Osteocyte (in vitro differentiated cells): ENCODE measurements around the gene FOXJ1. TPM values are rescaled to one million over a fixed set of nuclear protein-coding genes. Genes with fewer than 3 reads are reported as not detected.

Source experiments
- DNase-seq: peaks from one replicate; pipeline ENCODE4 v3.0.0; 2021; ENCODE audit warnings: mixed read lengths; ENCODE audit not compliant: unreplicated experiment; ENCODE audit errors: extremely low spot score
- H3K27ac Mint-ChIP-seq: one replicate; pipeline ENCODE4 v1.8.0; 2021; ENCODE audit warnings: mild to moderate bottlenecking, mixed read lengths; ENCODE audit not compliant: unreplicated experiment
- H3K27me3 Mint-ChIP-seq: one replicate; pipeline ENCODE4 v1.8.0; 2021; ENCODE audit warnings: mixed read lengths; ENCODE audit not compliant: unreplicated experiment
- H3K36me3 Mint-ChIP-seq: one replicate; pipeline ENCODE4 v1.8.0; 2021; ENCODE audit warnings: mixed read lengths; ENCODE audit not compliant: unreplicated experiment
- H3K4me1 Mint-ChIP-seq: one replicate; pipeline ENCODE4 v1.8.0; 2021; ENCODE audit warnings: mixed read lengths; ENCODE audit not compliant: unreplicated experiment
- H3K4me3 Mint-ChIP-seq: one replicate; pipeline ENCODE4 v1.8.0; 2021; ENCODE audit warnings: mild to moderate bottlenecking, moderate library complexity, mixed read lengths; ENCODE audit not compliant: unreplicated experiment
- H3K9me3 Mint-ChIP-seq: one replicate; pipeline ENCODE4 v1.8.0; 2021; ENCODE audit warnings: mixed read lengths; ENCODE audit not compliant: unreplicated experiment
- total RNA-seq: library from RNA; stranded (reverse); gene quantifications from 2 replicates; pipeline ENCODE4 v1.2.1, GENCODE V29; 2021
- TF ChIP-seq, protein P1 (sequence below): fragments of 200-600 bp; sonication (generic); IDR thresholded peaks from 2 replicates; pipeline ENCODE4 v1.5.0; 2021; ENCODE audit warnings: antibody characterized with exemption, mild to moderate bottlenecking, moderate library complexity

FOXJ1 gene
- total RNA-seq, 1 donor from 2014 or later, result 0.13 TPM

- H3K4me3 Mint-ChIP-seq, result no peak overlapping the region
Observed at GRCh38 chr17:76134911-76135809, 5.9 kb downstream of the FOXJ1 start.

GRCh38 chr17:76132574-76133338, 8.3 kb downstream of the FOXJ1 start:
- Mint-ChIP-seq H3K27ac (no peak overlapping the region), H3K4me1 (peaks cover 4% of the 10 kb centered on the region), H3K27me3 (peaks cover 20% of the 10 kb centered on the region), H3K36me3 (no peaks in the 10 kb centered on the region), H3K4me3 (no peak overlapping the region), H3K9me3 (no peaks in the 10 kb centered on the region)
- TF ChIP-seq, protein P1, sequence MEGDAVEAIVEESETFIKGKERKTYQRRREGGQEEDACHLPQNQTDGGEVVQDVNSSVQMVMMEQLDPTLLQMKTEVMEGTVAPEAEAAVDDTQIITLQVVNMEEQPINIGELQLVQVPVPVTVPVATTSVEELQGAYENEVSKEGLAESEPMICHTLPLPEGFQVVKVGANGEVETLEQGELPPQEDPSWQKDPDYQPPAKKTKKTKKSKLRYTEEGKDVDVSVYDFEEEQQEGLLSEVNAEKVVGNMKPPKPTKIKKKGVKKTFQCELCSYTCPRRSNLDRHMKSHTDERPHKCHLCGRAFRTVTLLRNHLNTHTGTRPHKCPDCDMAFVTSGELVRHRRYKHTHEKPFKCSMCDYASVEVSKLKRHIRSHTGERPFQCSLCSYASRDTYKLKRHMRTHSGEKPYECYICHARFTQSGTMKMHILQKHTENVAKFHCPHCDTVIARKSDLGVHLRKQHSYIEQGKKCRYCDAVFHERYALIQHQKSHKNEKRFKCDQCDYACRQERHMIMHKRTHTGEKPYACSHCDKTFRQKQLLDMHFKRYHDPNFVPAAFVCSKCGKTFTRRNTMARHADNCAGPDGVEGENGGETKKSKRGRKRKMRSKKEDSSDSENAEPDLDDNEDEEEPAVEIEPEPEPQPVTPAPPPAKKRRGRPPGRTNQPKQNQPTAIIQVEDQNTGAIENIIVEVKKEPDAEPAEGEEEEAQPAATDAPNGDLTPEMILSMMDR, result no peak
- no peak for DNase-seq

More at GRCh38 chr17:76134911-76135809, 5.9 kb downstream of the FOXJ1 start:
- no peak for DNase-seq
- H3K27ac Mint-ChIP-seq, result no peak overlapping the region
- TF ChIP-seq, protein P1, result no peak
- H3K9me3 Mint-ChIP-seq, result no peaks in the 10 kb centered on the region
- H3K36me3 Mint-ChIP-seq, result no peaks in the 10 kb centered on the region
- H3K4me1 Mint-ChIP-seq, result peaks cover 4% of the 10 kb centered on the region
- peaks cover 28% of the 10 kb centered on the region for H3K27me3 Mint-ChIP-seq

DNA sequence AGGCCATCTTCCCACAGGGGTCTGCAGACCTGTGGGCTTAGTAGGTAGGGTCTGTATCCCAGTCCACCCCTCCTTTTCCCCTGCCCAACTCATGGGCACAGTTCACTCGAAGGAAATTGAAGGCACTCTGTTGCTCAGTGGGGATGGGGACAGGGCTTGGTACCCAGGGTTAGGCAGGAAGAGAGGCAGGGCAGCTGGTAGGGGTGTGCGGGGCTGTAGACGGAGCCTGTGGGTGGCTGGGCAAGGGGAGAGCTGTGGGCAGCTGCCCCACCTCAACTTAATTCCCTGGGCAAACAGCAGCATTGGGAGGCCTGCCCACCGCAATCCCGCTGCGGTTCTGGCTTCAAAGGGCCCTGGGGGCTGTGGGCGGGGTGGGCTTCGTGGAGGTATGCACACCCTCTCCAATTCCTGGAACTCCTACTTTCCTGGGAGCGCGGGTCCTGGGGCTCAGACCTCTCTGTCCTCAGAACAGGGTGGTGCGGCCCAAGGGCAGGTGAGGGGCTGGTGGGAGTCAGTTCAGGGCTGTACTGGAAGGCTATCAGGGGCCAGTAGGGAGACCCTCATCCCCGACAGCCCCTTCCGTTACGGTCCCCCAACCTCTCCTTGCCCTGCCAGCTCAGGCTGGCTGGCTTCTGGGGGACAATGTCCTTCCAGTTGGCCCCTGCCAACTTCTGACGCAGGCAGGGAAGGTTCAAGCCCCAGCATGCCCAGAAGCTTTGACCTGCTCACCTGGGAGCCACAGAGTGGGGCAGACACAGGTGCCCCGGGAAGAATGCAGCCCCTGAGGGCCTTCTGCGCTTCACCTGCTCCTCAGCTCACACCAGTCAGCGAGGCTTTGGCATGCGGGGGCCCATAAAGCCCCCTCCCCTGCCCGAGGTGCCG, 9.1 kb downstream of the FOXJ1 start:
- TF ChIP-seq, protein P1, result no peak
- H3K9me3 Mint-ChIP-seq, result no peaks in the 10 kb centered on the region

GRCh38 chr17:76131051-76131691, 9.9 kb downstream of the FOXJ1 start:
- no peak overlapping the region for H3K4me3 Mint-ChIP-seq
- peaks cover 4% of the 10 kb centered on the region for H3K4me1 Mint-ChIP-seq

More for the DNA sequence above, 9.1 kb downstream of the FOXJ1 start:
- Mint-ChIP-seq H3K27ac (no peak overlapping the region), H3K4me3 (no peak overlapping the region), H3K36me3 (no peaks in the 10 kb centered on the region), H3K4me1 (peaks cover 4% of the 10 kb centered on the region), H3K27me3 (peaks cover 20% of the 10 kb centered on the region)
- DNase-seq, result no peak

More at GRCh38 chr17:76131051-76131691, 9.9 kb downstream of the FOXJ1 start:
- H3K27me3 Mint-ChIP-seq, result peaks cover 27% of the 10 kb centered on the region
- TF ChIP-seq, protein P1, result no peak
- no peak overlapping the region for H3K27ac Mint-ChIP-seq
- no peaks in the 10 kb centered on the region for H3K36me3 Mint-ChIP-seq
- DNase-seq, result no peak
- no peaks in the 10 kb centered on the region for H3K9me3 Mint-ChIP-seq
